HUES6 (cell line): ENCODE results near the gene ZNF384.
A peak's percentile ranks its signal among the peaks of the same experiment; 100 is the strongest.
"Not testable (repeated sequence)": the region's sequence is repeated elsewhere in the genome, so short reads cannot be mapped to it uniquely, and the experiment has no call there.

Source experiments
- H3K27ac ChIP-seq: 2 replicates; pipeline ENCODE4 v1.7.0; 2013; ENCODE audit warnings: low read depth, mild to moderate bottlenecking, low read length, inconsistent platforms
- H3K27me3 ChIP-seq: 2 replicates; pipeline ENCODE4 v1.6.1; 2013; ENCODE audit warnings: low read length; ENCODE audit not compliant: control insufficient read depth, insufficient read depth
- H3K36me3 ChIP-seq: 2 replicates; pipeline ENCODE4 v1.6.1; 2013; ENCODE audit warnings: low read length; ENCODE audit not compliant: control insufficient read depth, insufficient read depth
- H3K4me1 ChIP-seq: 2 replicates; pipeline ENCODE4 v1.6.1; 2013; ENCODE audit warnings: low read length; ENCODE audit not compliant: control insufficient read depth, insufficient read depth
- H3K4me3 ChIP-seq: 2 replicates; pipeline ENCODE4 v1.5.1; 2013; ENCODE audit warnings: low read depth, low read length
- H3K9ac ChIP-seq: one replicate; pipeline ENCODE4 v1.6.1; 2013; ENCODE audit warnings: mild to moderate bottlenecking, low read length
- H3K9me3 ChIP-seq: 2 replicates; pipeline ENCODE4 v1.6.1; 2013; ENCODE audit warnings: low read depth, low read length; ENCODE audit not compliant: control insufficient read depth, insufficient read depth

ZNF384 gene

GRCh38 chr12:6722863-6723262, 33.7 kb upstream of the ZNF384 start:
- no peak overlapping the region for H3K27ac ChIP-seq
- H3K4me1 ChIP-seq: peaks cover 7% of the 10 kb centered on the region; the same call in 1 of the 2 replicates
- no peaks in the 10 kb centered on the region for H3K9me3 ChIP-seq
- H3K36me3 ChIP-seq: peaks cover 10% of the 10 kb centered on the region
- H3K4me3 ChIP-seq: peak overlapping the region; percentile 85
- no peaks in the 10 kb centered on the region for H3K27me3 ChIP-seq
- H3K9ac ChIP-seq: no peak overlapping the region

DNA sequence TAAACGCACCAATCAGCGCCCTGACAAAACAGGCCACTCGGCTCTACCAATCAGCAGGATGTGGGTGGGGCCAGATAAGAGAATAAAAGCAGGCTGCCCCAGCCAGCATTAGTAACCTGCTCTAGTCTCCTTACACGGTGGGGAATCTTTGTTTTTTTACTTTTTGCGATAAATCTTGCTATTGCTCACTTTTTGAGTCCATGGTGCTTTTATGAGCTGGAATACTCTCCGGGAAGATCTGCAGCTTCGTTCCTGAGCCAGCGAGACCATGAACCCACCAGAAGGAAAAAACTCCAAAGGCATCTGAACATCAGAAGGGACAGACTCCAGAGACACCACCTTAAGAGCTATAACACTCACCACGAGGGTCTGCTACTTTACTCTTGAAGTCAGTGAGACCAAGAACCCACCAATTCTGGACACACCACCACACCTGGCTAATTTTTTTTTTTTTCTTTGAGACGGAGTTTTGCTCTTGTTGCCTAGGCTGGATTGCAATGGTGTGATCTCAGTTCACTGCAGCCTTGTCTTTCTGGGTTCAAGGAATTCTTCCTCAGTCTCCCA, 27.8 kb upstream of the ZNF384 start:
- H3K4me1 ChIP-seq: no peaks in the 10 kb centered on the region
- H3K36me3 ChIP-seq: no peaks in the 10 kb centered on the region
- H3K27ac ChIP-seq: no peak overlapping the region
- no peak overlapping the region for H3K9ac ChIP-seq
- no peak overlapping the region for H3K4me3 ChIP-seq
- no peaks in the 10 kb centered on the region for H3K9me3 ChIP-seq
- H3K27me3 ChIP-seq: no peaks in the 10 kb centered on the region

DNA sequence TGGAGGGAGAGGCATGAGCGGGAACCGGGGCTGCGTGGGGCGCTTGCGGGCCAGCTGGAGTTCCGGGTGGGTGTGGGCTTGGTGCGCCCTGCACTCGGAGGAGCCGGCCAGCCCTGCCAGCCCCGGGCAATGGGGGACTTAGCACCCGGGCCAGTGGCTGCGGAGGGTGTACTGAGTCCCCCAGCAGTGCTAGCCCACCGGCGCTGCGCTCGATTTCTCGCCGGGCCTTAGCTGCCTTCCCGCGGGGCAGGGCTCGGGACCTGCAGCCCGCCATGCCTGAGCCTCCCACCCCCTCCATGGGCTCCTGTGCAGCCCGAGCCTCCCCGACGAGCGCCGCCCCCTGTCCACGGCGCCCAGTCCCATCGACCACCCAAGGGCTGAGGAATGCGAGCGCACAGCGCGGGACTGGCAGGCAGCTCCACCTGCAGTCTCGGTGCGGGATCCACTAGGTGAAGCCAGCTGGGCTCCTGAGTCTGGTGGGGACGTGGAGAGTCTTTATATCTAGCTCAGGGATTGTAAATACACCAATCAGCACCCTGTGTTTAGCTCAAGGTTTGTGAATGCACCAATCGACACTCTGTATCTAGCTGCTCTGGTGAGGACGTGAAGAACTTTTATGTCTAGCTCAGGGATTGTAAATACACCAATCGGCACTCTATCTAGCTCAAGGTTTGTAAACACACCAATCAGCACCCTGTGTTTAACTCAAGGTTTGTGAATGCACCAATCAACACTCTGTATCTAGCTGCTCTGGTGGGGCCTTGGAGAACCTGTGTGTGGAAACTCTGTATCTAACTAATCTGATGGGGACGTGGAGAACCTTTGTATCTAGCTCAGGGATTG, 27.1 kb upstream of the ZNF384 start:
- H3K9me3 ChIP-seq, H3K9ac ChIP-seq, H3K27me3 ChIP-seq, H3K4me1 ChIP-seq, H3K27ac ChIP-seq, H3K4me3 ChIP-seq, H3K36me3 ChIP-seq: not testable (repeated sequence)

DNA sequence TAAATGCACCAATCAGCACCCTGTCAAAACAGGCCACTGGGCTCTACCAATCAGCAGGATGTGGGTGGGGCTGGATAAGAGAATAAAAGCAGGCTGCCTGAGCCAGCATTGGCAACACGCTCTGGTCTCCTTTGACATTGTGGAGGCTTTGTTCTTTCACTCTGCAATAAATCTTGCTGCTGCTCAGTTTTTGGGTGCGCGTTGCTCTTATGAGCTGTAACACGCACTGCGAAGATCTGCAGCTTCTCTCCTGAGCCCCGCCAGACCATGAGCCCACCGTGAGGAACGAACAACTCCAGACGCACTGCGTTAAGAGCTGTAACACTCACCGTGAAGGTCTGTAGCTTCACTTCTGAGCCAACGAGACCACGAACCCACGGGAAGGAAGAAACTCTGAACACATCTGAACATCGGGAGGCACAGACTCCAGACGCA, 19.8 kb upstream of the ZNF384 start:
- H3K4me1 ChIP-seq: no peaks in the 10 kb centered on the region
- H3K4me3 ChIP-seq: no peak overlapping the region
- no peaks in the 10 kb centered on the region for H3K36me3 ChIP-seq
- no peaks in the 10 kb centered on the region for H3K27me3 ChIP-seq
- no peaks in the 10 kb centered on the region for H3K9me3 ChIP-seq
- no peak overlapping the region for H3K9ac ChIP-seq
- H3K27ac ChIP-seq: no peak overlapping the region

DNA sequence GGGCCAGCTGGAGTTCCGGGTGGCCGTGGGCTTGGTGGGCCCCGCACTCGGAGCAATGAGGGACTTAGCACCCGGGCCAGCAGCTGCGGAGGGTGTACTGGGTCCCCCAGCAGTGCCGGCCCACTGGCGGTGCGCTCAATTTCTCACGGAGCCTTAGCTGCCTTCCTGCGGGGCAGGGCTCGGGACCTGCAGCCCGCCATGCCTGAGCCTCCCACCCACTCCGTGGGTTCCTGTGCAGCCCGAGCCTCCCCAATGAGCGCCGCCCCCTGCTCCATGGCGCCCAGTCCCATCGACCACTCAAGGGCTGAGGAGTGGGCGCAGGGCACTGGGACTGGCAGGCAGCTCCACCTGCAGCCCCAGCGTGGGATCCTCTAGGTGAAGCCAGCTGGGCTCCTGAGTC, 19.2 kb upstream of the ZNF384 start:
- H3K9me3 ChIP-seq, H3K9ac ChIP-seq, H3K27ac ChIP-seq, H3K36me3 ChIP-seq, H3K27me3 ChIP-seq, H3K4me1 ChIP-seq, H3K4me3 ChIP-seq: not testable (repeated sequence)

DNA sequence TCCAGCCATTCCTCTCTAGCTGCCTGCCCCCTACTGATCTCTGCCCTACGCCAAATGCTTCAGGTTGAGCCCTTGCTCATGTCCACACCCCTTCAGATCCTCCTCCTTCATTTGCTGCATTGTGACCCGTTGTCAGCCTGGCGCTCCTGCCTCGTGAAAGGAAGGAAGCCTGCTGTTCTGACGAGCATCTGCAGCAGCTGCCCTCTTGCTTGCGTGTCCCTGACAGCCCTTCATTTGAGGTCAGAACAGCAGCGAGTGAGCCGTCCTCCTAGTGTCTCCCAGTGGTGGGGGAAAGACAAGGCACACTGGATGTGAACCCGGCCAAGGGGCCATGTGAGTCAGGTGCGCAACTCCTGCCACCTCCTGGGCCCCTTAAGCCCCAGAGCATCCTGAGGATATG, 14.5 kb upstream of the ZNF384 start:
- no peak overlapping the region for H3K9ac ChIP-seq

DNA sequence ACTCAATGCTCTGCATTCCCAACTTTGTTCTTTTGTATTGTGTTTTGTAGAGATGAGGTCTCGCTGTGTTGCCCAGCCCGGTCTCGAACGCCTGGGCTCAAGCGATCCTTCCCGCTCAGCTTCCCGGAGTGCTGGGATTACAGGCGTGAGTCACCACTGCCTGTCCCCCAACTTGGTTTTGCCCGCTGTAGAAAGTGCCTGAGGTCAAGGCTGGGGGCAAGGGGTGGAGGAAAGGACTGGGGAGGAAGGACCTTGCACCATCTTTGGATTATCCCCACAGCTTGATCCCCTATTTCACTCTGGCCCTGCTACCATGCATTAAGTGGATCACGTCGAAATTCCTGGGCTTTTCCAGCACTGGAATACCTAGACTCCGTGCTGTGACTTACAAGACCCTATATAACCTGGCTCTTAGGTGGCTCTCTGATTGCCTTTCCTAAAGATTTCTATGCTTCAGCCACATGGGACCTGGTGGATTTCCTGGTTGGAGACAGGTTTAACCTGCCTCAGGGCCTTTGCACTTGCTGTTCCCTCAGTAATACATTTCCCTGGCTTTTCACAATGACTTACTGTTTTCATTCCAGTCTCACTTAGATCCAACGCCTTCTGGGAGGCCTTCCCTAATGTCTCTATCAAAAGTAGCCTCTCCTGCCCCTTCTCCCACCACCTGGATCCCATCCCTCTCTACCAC, 12.0 kb upstream of the ZNF384 start:
- Histone ChIP-seq H3K9me3 (no peaks in the 10 kb centered on the region), H3K27me3 (peaks cover 30% of the 10 kb centered on the region), H3K36me3 (no peaks in the 10 kb centered on the region), H3K27ac (no peak overlapping the region), H3K4me1 (peaks cover 21% of the 10 kb centered on the region), H3K4me3 (peak overlapping the region; percentile 66), H3K9ac (peak overlapping the region; percentile 67)

More for the DNA sequence above, 14.5 kb upstream of the ZNF384 start:
- Histone ChIP-seq H3K36me3 (no peaks in the 10 kb centered on the region), H3K27ac (no peak overlapping the region), H3K4me1 (peaks cover 15% of the 10 kb centered on the region), H3K9me3 (no peaks in the 10 kb centered on the region), H3K4me3 (peak overlapping the region; percentile 19; the same call in 1 of the 2 replicates), H3K27me3 (peaks cover 24% of the 10 kb centered on the region)

DNA sequence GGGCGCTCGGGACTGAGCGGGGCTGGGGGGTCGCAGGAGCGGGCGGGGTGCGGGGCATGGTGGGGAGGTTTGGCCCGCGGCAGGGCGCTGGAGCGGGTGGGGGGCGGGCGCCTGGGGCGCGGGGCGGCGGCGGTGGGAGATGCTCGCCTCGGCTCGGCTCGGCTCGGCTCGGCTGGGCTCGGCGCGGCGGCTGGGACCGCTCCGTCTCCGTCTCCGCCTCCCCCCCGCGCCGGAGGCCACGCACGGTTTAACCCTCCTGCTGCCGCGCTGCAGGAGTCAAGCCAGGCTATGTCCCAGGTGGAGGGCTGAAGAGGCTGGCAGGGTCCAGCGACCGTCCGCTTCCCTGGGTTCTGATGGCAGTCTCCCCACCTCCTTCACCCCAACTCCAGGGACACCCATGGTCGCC, 11.5 kb upstream of the ZNF384 start, which contains the start of gene PIANP:
TSS of gene PIANP (minus strand) at position 170 of the 406 bp plus-strand sequence. CDS start 2,754 bp downstream, outside the sequence.
- peaks cover 30% of the 10 kb centered on the region for H3K27me3 ChIP-seq
- H3K36me3 ChIP-seq: no peaks in the 10 kb centered on the region
- H3K27ac ChIP-seq: no peak within 1 kb of the TSS
- H3K9ac ChIP-seq: peak within 1 kb of the TSS; percentile 67
- peaks cover 21% of the 10 kb centered on the region for H3K4me1 ChIP-seq
- H3K4me3 ChIP-seq: peak within 1 kb of the TSS; percentile 84
- H3K9me3 ChIP-seq: no peaks in the 10 kb centered on the region

DNA sequence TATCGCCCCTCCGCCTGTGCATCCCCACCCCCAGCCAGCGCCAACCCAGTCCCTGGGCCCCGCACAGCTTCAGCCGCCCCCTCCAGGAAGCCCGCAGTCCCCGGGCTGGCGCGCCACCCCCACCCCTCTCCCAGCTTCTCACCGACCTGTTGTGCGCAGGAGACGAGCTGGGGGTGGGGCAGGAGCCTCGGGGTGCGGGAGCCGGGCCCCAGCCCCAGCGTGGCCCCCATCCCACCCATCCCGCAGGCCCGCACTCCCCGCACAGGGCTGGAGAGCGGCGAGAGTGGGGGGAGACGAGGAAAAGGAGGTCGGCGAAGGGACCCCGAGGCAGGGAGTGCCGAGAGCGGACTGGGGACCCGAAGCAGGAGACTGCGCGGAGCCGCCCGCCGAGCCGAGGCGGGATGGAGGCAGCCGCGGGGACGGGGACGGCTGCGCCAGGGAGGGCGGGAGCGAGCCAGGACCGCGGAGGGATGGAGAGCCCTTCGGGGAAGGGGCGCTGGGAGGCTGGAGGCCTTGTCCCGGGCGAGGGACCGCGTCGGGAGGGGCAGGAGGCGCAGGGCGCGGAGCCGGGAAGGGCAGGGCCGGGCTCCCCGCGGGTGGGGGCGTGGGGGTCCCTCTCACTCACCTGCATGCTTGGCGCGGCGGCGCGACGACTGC, 10.9 kb upstream of the ZNF384 start:
- Histone ChIP-seq H3K36me3 (no peaks in the 10 kb centered on the region), H3K27ac (no peak overlapping the region), H3K9ac (peak overlapping the region; percentile 27), H3K27me3 (peaks cover 30% of the 10 kb centered on the region), H3K4me1 (peaks cover 21% of the 10 kb centered on the region), H3K9me3 (no peaks in the 10 kb centered on the region), H3K4me3 (peak overlapping the region; percentile 84)

- peak overlapping the region; percentile 84 for H3K4me3 ChIP-seq
- peaks cover 2% of the 10 kb centered on the region; the same call in 1 of the 2 replicates for H3K36me3 ChIP-seq
- no peak overlapping the region for H3K27ac ChIP-seq
- peaks cover 21% of the 10 kb centered on the region for H3K4me1 ChIP-seq
- no peak overlapping the region for H3K9ac ChIP-seq
- H3K27me3 ChIP-seq: peaks cover 30% of the 10 kb centered on the region
- no peaks in the 10 kb centered on the region for H3K9me3 ChIP-seq
Observed at GRCh38 chr12:6699259-6699988, 10.2 kb upstream of the ZNF384 start.
